ENCODE data around the gene DGKB.

DGKB gene

GRCh38 chr7:14899030-14899429, 3.5 kb downstream of the DGKB start:
- no peak for TF ChIP-seq CTCF (IDR thresholded peaks at IDR 0.05; ENCODE audit: low read depth, low read length)
- H3K9me3 ChIP-seq = no peaks in the 10 kb centered on the region
- H3K27me3 ChIP-seq = no peaks in the 10 kb centered on the region
- no peaks in the 10 kb centered on the region for H3K36me3 ChIP-seq
- peak overlapping the region; percentile 19; the same call in 1 of the 2 replicates for H3K4me3 ChIP-seq (ENCODE audit: low read depth, low read length)
- DNase-seq = peak; percentile 23
- H3K4me1 ChIP-seq = peaks cover 29% of the 10 kb centered on the region

- no peaks in the 10 kb centered on the region for H3K36me3 ChIP-seq
- peaks cover 23% of the 10 kb centered on the region for H3K4me1 ChIP-seq
- no peaks in the 10 kb centered on the region for H3K27me3 ChIP-seq
- H3K9me3 ChIP-seq = no peaks in the 10 kb centered on the region
- DNase-seq = no peak
- no peak overlapping the region for H3K4me3 ChIP-seq (ENCODE audit: low read depth, low read length)
- TF ChIP-seq CTCF (IDR thresholded peaks at IDR 0.05; ENCODE audit: low read depth, low read length) = no peak
Observed at GRCh38 chr7:14896461-14896860, 6.1 kb downstream of the DGKB start.

- Histone ChIP-seq H3K9me3 (no peaks in the 10 kb centered on the region), H3K27me3 (no peaks in the 10 kb centered on the region), H3K4me3 (ENCODE audit: low read depth, low read length) (no peak overlapping the region), H3K4me1 (peaks cover 18% of the 10 kb centered on the region), H3K36me3 (no peaks in the 10 kb centered on the region)
- TF ChIP-seq CTCF (IDR thresholded peaks at IDR 0.05; ENCODE audit: low read depth, low read length) = no peak
- DNase-seq = no peak
Observed at GRCh38 chr7:14894826-14895225, 7.7 kb downstream of the DGKB start.

- Histone ChIP-seq H3K4me3 (ENCODE audit: low read depth, low read length) (no peak overlapping the region), H3K27me3 (no peaks in the 10 kb centered on the region), H3K4me1 (peaks cover 7% of the 10 kb centered on the region), H3K36me3 (no peaks in the 10 kb centered on the region), H3K9me3 (no peaks in the 10 kb centered on the region)
- no peak for TF ChIP-seq CTCF (IDR thresholded peaks at IDR 0.05; ENCODE audit: low read depth, low read length)
- DNase-seq = no peak
Observed at GRCh38 chr7:14892961-14893360, 9.6 kb downstream of the DGKB start.

- Histone ChIP-seq H3K9me3 (no peaks in the 10 kb centered on the region), H3K27me3 (no peaks in the 10 kb centered on the region), H3K4me1 (peaks cover 7% of the 10 kb centered on the region), H3K36me3 (no peaks in the 10 kb centered on the region), H3K4me3 (ENCODE audit: low read depth, low read length) (no peak overlapping the region)
- no peak for DNase-seq
- TF ChIP-seq CTCF (IDR thresholded peaks at IDR 0.05; ENCODE audit: low read depth, low read length) = no peak
Observed at GRCh38 chr7:14891289-14891688, 11.3 kb downstream of the DGKB start.

- H3K4me3 ChIP-seq (ENCODE audit: low read depth, low read length) = no peak overlapping the region
- TF ChIP-seq CTCF (IDR thresholded peaks at IDR 0.05; ENCODE audit: low read depth, low read length) = no peak
- no peaks in the 10 kb centered on the region; the same call in 1 of the 2 replicates for H3K4me1 ChIP-seq
- no peaks in the 10 kb centered on the region for H3K9me3 ChIP-seq
- no peaks in the 10 kb centered on the region for H3K36me3 ChIP-seq
- H3K27me3 ChIP-seq = no peaks in the 10 kb centered on the region
- DNase-seq = no peak
Observed at GRCh38 chr7:14888962-14889361, 13.6 kb downstream of the DGKB start.
